ENCODE measurements around the gene PSMC3IP.
"Not testable (repeated sequence)": the region's sequence is repeated elsewhere in the genome, so short reads cannot be mapped to it uniquely, and the experiment has no call there.

Gene PSMC3IP

DNA sequence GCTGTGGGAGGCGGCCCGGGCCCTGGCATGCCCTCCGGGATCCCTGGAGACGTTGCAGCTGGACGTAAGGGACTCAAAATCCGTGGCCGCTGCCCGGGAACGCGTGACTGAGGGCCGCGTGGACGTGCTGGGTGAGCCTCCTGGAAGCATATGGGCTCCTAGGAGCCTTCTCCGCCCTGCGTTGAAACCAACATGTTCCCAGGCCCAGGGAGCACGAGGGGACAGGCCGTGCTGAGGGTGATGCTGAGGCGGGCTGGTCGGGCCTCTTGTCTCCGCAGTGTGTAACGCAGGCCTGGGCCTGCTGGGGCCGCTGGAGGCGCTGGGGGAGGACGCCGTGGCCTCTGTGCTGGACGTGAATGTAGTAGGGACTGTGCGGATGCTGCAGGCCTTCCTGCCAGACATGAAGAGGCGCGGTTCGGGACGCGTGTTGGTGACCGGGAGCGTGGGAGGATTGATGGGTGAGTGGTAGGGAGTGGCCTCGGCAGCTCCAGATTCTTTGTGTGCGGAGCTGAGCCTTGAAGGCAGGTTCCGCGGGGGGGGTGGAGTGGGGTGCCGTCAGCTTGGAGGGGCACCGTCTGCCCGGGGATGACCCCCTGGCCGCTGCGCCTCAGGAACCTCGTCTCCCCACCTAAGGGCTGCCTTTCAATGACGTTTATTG, 24.2 kb downstream of the PSMC3IP start (continued):
- TF ChIP-seq, protein P1, sequence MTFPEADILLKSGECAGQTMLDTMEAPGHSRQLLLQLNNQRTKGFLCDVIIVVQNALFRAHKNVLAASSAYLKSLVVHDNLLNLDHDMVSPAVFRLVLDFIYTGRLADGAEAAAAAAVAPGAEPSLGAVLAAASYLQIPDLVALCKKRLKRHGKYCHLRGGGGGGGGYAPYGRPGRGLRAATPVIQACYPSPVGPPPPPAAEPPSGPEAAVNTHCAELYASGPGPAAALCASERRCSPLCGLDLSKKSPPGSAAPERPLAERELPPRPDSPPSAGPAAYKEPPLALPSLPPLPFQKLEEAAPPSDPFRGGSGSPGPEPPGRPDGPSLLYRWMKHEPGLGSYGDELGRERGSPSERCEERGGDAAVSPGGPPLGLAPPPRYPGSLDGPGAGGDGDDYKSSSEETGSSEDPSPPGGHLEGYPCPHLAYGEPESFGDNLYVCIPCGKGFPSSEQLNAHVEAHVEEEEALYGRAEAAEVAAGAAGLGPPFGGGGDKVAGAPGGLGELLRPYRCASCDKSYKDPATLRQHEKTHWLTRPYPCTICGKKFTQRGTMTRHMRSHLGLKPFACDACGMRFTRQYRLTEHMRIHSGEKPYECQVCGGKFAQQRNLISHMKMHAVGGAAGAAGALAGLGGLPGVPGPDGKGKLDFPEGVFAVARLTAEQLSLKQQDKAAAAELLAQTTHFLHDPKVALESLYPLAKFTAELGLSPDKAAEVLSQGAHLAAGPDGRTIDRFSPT (tag by site-specific recombination; IDR thresholded peaks at IDR 0.05): no peak
- TF ChIP-seq, protein P2, sequence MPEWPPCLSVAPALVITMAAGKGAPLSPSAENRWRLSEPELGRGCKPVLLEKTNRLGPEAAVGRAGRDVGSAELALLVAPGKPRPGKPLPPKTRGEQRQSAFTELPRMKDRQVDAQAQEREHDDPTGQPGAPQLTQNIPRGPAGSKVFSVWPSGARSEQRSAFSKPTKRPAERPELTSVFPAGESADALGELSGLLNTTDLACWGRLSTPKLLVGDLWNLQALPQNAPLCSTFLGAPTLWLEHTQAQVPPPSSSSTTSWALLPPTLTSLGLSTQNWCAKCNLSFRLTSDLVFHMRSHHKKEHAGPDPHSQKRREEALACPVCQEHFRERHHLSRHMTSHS (tag by site-specific recombination; IDR thresholded peaks at IDR 0.05): no peak
- TF ChIP-seq HOXA7 (CRISPR knock-in tag; IDR thresholded peaks at IDR 0.05; ENCODE audit: borderline replicate concordance) (no peak), KLF9 (tag by site-specific recombination; IDR thresholded peaks at IDR 0.05; ENCODE audit: low read depth) (no peak), ZNF37A (tag by site-specific recombination; IDR thresholded peaks at IDR 0.05) (no peak), IKZF3 (tag by site-specific recombination; IDR thresholded peaks at IDR 0.05) (no peak), EGR2 (tag by site-specific recombination; IDR thresholded peaks at IDR 0.05; ENCODE audit: low read depth) (peak; percentile 55), ZNF777 (tag by site-specific recombination; IDR thresholded peaks at IDR 0.05; ENCODE audit: borderline replicate concordance) (no peak), ZNF175 (tag by site-specific recombination; IDR thresholded peaks at IDR 0.05) (no peak), ZBTB1 (tag by site-specific recombination; IDR thresholded peaks at IDR 0.05) (no peak), GLI4 (tag by site-specific recombination; IDR thresholded peaks at IDR 0.05) (0 out of 2 replicates have a peak, but pooled peaks have one; percentile 21)
- TF ChIP-seq, protein P3, sequence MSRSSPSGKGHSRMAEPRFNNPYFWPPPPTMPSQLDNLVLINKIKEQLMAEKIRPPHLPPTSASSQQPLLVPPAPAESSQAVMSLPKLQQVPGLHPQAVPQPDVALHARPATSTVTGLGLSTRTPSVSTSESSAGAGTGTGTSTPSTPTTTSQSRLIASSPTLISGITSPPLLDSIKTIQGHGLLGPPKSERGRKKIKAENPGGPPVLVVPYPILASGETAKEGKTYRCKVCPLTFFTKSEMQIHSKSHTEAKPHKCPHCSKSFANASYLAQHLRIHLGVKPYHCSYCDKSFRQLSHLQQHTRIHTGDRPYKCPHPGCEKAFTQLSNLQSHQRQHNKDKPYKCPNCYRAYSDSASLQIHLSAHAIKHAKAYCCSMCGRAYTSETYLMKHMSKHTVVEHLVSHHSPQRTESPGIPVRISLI (tag by site-specific recombination; IDR thresholded peaks at IDR 0.05): no peak

DNA sequence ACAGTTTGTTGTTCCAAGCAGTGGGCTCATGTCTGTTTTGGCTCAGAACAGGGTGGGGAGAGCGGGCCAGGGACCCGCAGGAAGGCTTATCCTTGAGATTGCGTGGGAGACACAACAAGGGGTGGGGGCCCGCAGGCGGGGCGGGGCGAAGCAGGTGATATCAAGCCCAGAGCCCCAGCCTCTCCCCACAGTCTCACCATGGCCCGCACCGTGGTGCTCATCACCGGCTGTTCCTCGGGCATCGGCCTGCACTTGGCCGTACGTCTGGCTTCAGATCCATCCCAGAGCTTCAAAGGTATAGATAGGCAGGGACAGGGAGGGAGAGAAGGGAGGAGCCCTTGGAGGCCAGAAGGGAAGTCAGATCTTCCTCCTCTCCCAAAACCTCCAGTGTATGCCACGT, 24.8 kb downstream of the PSMC3IP start, which contains the start of gene HSD17B1:
TSS of gene HSD17B1 (plus strand) at position 188 of the 400 bp plus-strand sequence. CDS start at position 199, 11 bp downstream.
- H3K36me3 ChIP-seq (ENCODE audit: control insufficient read depth in 2 of 2, insufficient read depth in 1 of 2, low read length in 2 of 2); H3K4me1 ChIP-seq (ENCODE audit: control insufficient read depth, insufficient read depth, low read length); H3K9me3 ChIP-seq (ENCODE audit: control insufficient read depth, insufficient read depth, low read depth, low read length); POLR2A ChIA-PET: not testable (repeated sequence)
- H3K4me3 ChIP-seq (ENCODE audit: low read depth, low read length): peak within 1 kb of the TSS; percentile 68; the same call in 1 of the 2 replicates
- H3K27ac ChIP-seq (ENCODE audit: extremely low read depth, low read depth, low read length): peak within 1 kb of the TSS; percentile 95; the same call in 1 of the 2 replicates
- CTCF ChIA-PET: interaction anchor here (1.1 kb wide), 1 partner anchor 434 kb away, joined by 3 read pairs; no protein-coding TSS in a partner anchor
- 0 out of 2 replicates have a peak, but pooled peaks have one; percentile 12 for TF ChIP-seq ZFHX2 (tag by site-specific recombination; conservative IDR thresholded peaks at IDR 0.05)

DNA sequence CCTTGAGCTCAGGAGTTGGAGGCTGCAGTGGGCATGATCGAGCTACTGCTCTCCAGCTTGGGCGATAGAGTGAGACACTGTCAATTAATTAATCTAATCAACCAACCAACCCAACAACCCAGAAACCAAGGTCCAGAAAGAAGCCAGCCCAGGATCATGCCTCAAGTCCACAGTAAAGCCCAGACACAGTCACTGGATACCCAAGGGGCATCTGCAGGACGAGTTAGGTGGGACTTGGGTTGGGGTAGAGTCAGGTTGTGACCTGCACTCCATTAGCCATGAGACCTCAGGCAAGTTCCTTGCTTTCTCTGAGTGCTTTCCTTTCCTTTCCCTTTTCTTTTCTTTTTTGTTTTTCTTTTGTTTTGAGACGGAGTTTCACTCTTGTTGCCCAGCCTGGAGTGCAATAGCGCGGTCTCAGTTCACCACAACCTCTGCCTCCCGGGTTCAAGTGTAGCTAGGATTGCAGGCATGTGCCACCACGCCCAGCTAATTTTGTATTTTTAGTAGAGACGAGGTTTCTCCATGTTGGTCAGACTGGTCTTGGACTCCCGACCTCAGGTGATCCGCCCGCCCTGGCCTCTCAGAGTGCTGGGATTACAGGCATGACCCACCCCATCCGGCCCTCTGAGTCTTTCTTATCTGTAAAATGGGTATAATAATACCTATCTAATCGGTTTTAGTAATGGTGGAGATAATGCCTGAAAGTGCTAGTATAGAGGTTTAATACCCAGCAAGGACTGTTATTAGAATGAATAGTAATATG, 28.4 kb downstream of the PSMC3IP start:
- H3K9me3 ChIP-seq (ENCODE audit: control insufficient read depth, insufficient read depth, low read depth, low read length): no peaks in the 10 kb centered on the region
- H3K4me3 ChIP-seq (ENCODE audit: low read depth, low read length): no peak overlapping the region

More for the DNA sequence above, 28.4 kb downstream of the PSMC3IP start:
- peak overlapping the region; percentile 37 for H3K27ac ChIP-seq (ENCODE audit: extremely low read depth, low read depth, low read length)
- H3K4me1 ChIP-seq (ENCODE audit: control insufficient read depth, insufficient read depth, low read length): peaks cover 4% of the 10 kb centered on the region; the same call in 1 of the 2 replicates
- ChIA-PET CTCF (interaction anchor here (0.6 to 4.3 kb wide), 12 partner anchors 10 to 227 kb away, joined by 3 to 19 read pairs (median 4); partner anchors contain the start of genes COASY and NAGLU), POLR2A (interaction anchor here (0.6 to 1.8 kb wide), 7 partner anchors 18 to 214 kb away, joined by 3 to 8 read pairs (median 4); partner anchors contain the start of genes CAVIN1, MLX, RETREG3 and TUBG1)
- peaks cover 4 to 8% of the 10 kb centered on the region in 2 experiments; a peak in 2 of 3 replicates for H3K36me3 ChIP-seq (ENCODE audit: control insufficient read depth in 2 of 2, insufficient read depth in 1 of 2, low read length in 2 of 2)
- TF ChIP-seq TRIM28 (IDR thresholded peaks at IDR 0.05; ENCODE audit: borderline replicate concordance, low read length) (no peak), ZNF132 (tag by site-specific recombination; IDR thresholded peaks at IDR 0.05; ENCODE audit: borderline replicate concordance) (no peak), MZF1 (tag by site-specific recombination; IDR thresholded peaks at IDR 0.05; ENCODE audit: borderline replicate concordance) (no peak), ZFP3 (tag by site-specific recombination; IDR thresholded peaks at IDR 0.05; ENCODE audit: low read depth) (no peak), ZNF510 (tag by site-specific recombination; IDR thresholded peaks at IDR 0.05; ENCODE audit: insufficient replicate concordance) (no peak), ZNF830 (tag by site-specific recombination; IDR thresholded peaks at IDR 0.05; ENCODE audit: low read depth) (no peak), ZNF777 (tag by site-specific recombination; IDR thresholded peaks at IDR 0.05; ENCODE audit: borderline replicate concordance) (no peak), ZNF610 (tag by site-specific recombination; IDR thresholded peaks at IDR 0.05; ENCODE audit: borderline replicate concordance) (no peak), PRDM1 (tag by site-specific recombination; IDR thresholded peaks at IDR 0.05) (peak; percentile 97)
- TF ChIP-seq, protein P4, sequence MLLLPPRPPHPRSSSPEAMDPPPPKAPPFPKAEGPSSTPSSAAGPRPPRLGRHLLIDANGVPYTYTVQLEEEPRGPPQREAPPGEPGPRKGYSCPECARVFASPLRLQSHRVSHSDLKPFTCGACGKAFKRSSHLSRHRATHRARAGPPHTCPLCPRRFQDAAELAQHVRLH (tag by site-specific recombination; IDR thresholded peaks at IDR 0.05): no peak
- TF ChIP-seq, protein P2 (tag by site-specific recombination; IDR thresholded peaks at IDR 0.05): no peak
- TF ChIP-seq, protein P5, sequence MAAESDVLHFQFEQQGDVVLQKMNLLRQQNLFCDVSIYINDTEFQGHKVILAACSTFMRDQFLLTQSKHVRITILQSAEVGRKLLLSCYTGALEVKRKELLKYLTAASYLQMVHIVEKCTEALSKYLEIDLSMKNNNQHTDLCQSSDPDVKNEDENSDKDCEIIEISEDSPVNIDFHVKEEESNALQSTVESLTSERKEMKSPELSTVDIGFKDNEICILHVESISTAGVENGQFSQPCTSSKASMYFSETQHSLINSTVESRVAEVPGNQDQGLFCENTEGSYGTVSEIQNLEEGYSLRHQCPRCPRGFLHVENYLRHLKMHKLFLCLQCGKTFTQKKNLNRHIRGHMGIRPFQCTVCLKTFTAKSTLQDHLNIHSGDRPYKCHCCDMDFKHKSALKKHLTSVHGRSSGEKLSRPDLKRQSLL (tag by site-specific recombination; IDR thresholded peaks at IDR 0.05): peak; percentile 71; the same call in 1 of the 2 replicates
